Right forelimb (tissue), 1 donor: ENCODE measurements around the gene BCLAF1.
"Not testable (repeated sequence)": the region's sequence is repeated elsewhere in the genome, so short reads cannot be mapped to it uniquely, and the experiment has no call there.

ENCODE experiments used
- DNase-seq: peaks from one replicate; pipeline ENCODE4 v3.0.0-alpha.2; 2018

Gene BCLAF1

GRCh38 chr6:136249336-136249735 is 40.3 kb downstream of the BCLAF1 start:
- no peak for DNase-seq

GRCh38 chr6:136244061-136244616 is 45.5 kb downstream of the BCLAF1 start:
- DNase-seq, result no peak

GRCh38 chr6:136236466-136237293 is 53.0 kb downstream of the BCLAF1 start:
- no peak for DNase-seq

DNA sequence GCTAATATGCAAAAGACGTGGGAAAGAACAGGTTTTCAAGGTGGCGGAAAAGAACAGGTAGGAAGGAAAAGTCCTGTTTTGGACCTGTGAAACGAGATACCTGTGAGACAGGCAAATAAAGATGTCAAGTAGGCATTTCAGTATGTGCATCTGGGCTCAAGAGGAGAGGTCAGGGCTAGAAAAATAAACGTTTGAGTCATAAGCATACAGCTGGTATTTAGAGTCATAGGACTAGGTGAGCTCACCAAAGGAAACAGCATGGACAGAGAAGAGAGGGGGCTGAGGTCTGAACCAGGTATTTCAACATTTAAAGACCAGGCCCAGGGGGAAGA is 54.4 kb downstream of the BCLAF1 start:
- DNase-seq, result no peak

DNA sequence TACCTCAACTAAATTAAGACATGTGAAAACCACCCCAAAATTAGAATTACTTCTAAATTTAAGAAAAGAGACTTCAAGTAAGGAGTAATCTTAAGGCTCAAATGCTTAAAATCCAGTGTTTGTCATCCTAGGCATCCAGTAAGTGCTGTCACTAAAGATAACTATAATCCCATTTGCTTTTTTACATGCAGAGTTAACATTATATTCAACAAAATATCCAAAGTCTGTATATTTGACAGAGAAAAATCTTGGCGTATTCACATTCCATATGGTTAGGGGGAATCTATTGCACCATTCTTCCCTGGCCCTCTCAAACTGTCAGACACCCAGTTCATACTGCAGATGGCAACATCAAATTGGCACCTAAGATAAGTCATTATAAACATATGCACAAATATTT is 56.9 kb downstream of the BCLAF1 start:
- no peak for DNase-seq

DNA sequence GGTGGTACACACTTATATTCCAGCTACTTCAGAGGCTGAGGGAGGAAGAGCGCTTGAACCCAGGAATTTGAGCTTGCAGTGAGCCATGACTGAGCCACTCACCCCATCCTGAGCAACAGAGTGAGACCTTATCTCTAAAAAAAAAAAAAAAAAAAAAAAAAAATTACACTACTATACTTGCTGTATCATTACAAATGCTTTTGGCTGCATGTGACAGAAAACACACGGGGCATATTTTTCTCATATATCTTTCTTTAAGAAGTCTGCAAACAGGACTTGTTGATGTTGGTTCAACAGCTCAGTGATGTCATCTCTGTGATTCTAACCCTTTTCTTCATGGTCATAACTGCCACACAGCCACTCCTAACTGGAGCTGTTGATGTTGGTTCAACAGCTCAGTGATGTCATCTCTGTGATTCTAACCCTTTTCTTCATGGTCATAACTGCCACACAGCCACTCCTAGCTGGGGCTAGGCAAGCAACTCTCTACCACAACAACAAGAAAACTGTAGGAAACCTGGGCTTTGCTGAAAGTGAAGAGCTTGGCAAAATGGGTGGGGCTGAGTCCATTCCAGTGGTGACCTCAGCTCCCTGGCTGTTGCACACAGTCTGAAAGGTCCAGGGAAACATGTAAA is 59.3 kb downstream of the BCLAF1 start:
- DNase-seq, result no peak

GRCh38 chr6:136228814-136229213 is 60.8 kb downstream of the BCLAF1 start:
- no peak for DNase-seq

GRCh38 chr6:136226674-136227377 is 62.8 kb downstream of the BCLAF1 start:
- no peak for DNase-seq

GRCh38 chr6:136226027-136226673 is 63.5 kb downstream of the BCLAF1 start:
- DNase-seq, result peak; percentile 75

DNA sequence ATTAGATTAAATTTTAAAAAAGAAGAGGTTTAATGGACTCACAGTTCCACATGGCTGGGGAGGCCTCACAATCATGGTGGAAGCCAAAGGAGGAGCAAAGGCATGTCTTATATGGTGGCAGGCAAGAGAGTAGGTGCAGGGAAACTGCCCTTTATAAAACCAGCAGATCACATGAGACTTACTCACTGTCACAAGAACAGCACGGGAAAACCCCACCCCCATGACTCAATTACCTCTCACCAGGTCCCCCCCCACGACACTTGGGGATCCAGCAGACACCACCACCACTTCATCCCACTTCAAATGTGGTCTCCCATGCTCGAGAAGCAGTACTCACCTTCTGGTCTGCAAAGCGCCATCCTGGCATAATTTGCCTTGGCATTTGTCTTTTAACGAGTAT is 64.2 kb downstream of the BCLAF1 start:
- no peak for DNase-seq

DNA sequence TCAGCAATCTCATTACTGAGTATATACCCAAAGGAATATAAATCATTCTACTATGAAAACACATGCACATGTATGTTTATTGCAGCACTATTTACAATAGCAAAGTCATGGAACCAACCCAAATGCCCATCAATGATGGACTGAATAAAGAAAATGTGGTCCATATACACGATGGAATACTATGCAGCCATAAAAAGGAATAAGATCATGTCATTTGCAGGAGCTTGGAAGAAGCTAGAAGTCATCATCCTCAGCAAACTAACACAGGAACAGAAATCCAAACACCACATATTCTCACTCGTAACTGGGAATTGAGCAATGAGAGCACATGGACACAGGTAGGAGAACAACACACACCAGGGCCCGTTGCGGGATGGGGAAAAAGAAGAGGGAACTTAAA is 64.7 kb downstream of the BCLAF1 start:
- DNase-seq, result not testable (repeated sequence)

GRCh38 chr6:136216503-136217401 is 72.9 kb downstream of the BCLAF1 start:
- DNase-seq, result no peak

GRCh38 chr6:136213853-136214252 is 75.8 kb downstream of the BCLAF1 start:
- no peak for DNase-seq

DNA sequence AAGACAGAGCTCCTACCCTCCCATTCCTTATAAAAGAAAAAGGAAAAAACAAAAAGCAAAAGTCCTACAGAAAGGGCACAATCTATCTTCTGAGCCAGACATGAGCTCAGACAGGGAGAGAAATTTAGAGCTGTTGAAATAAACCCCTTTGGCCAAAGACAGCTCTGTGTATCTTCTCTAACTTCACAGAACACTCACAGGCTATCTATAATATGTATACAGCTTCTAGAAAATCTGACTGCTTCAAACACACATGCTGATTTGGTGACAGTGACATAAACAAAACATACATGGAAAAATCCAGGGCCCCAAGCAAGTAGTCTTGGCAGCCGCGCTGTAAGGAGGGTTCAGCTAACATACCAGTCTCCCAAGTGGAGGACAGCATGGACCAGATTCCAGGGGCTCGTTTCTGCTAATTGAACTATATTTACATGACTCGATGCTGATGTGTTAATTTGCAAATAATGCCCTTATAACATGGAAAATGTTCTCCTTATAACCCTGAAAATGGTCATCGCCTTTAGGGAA is 76.6 kb downstream of the BCLAF1 start:
- DNase-seq, result no peak

- no peak for DNase-seq
Measured at GRCh38 chr6:136212608-136213007, 77.0 kb downstream of the BCLAF1 start.

GRCh38 chr6:136210398-136211165 is 79.1 kb downstream of the BCLAF1 start:
- no peak for DNase-seq

DNA sequence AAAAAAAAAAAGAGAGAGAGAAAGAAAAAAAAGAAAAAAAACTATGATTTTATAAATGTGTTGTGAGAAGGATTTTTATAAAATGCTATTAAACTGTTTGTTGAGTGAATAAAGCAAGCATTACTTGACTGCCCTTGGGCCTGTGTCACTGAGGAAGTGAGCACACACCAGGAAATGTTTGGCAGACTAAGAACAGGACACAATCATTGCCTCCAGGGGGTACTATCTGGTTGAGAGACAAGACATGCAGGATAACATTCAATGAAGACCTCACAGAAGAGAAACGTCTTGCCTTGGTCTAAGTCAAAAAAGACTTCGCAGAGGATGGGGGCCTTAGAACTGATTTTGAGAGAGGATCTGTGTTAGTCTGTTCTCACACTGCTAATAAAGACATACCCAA is 80.2 kb downstream of the BCLAF1 start:
- no peak for DNase-seq

GRCh38 chr6:136208783-136209182 is 80.9 kb downstream of the BCLAF1 start:
- DNase-seq, result no peak
